WTC11 (cell line): ENCODE results near the gene MALSU1. TPM values are rescaled to one million over a fixed set of nuclear protein-coding genes. Genes with fewer than 3 reads are reported as not detected.

Source experiments
- ATAC-seq: fragments of 200-7000 bp; cut with Tn5 transposase; 2 replicates; pipeline ENCODE4 v1.10.0; 2021; ENCODE audit warnings: mild to moderate bottlenecking, moderate library complexity
- CTCF ChIA-PET: fragments of 300-600 bp; sonication (Branson Sonifier 250); formaldehyde crosslinking; loops from one replicate; lab custom pipeline; 2021; ENCODE audit warnings: antibody characterized with exemption; lab: Charles Lee
- POLR2A ChIA-PET: fragments of 350-600 bp; sonication (Branson Sonifier 250); formaldehyde crosslinking; loops from one replicate; lab custom pipeline; 2021; ENCODE audit warnings: antibody characterized with exemption; lab: Charles Lee
- DNase-seq: peaks from one replicate; pipeline ENCODE4 v3.0.0; 2021; ENCODE audit warnings: low spot score
- H3K27ac Mint-ChIP-seq: 2 replicates; pipeline ENCODE4 v1.8.0; 2021; ENCODE audit warnings: mixed read lengths
- H3K27me3 Mint-ChIP-seq: 2 replicates; pipeline ENCODE4 v1.8.0; 2021; ENCODE audit warnings: low read depth, mild to moderate bottlenecking, moderate library complexity, mixed read lengths
- H3K36me3 Mint-ChIP-seq: 2 replicates; pipeline ENCODE4 v1.8.0; 2021; ENCODE audit warnings: mixed read lengths
- H3K4me1 Mint-ChIP-seq: 2 replicates; pipeline ENCODE4 v1.8.0; 2022; ENCODE audit warnings: mixed read lengths
- H3K4me3 Mint-ChIP-seq: 2 replicates; pipeline ENCODE4 v1.8.0; 2021; ENCODE audit warnings: mild to moderate bottlenecking, moderate library complexity, mixed read lengths
- H3K9me3 Mint-ChIP-seq: 2 replicates; pipeline ENCODE4 v1.8.0; 2021; ENCODE audit warnings: mixed read lengths
- CREB1 ChIP-seq: sonication (generic); formaldehyde crosslinking; IDR thresholded peaks from 2 replicates; pipeline ENCODE4 v1.8.0; 2023; ENCODE audit warnings: mild to moderate bottlenecking, missing genetic modification reagents
- ELF4 ChIP-seq: sonication (generic); formaldehyde crosslinking; IDR thresholded peaks from 2 replicates; pipeline ENCODE4 v1.8.1; 2022; ENCODE audit warnings: low read depth, mild to moderate bottlenecking, moderate library complexity, missing genetic modification reagents
- EMX1 ChIP-seq: fragments of 250-450 bp; sonication (Bioruptor Pico); IDR thresholded peaks from 2 replicates; pipeline ENCODE4 v1.8.0; 2021; ENCODE audit warnings: mild to moderate bottlenecking
- FOXJ3 ChIP-seq: sonication (generic); formaldehyde crosslinking; IDR thresholded peaks from 2 replicates; pipeline ENCODE4 v1.9.0; 2021; ENCODE audit warnings: missing genetic modification reagents, mild to moderate bottlenecking, borderline replicate concordance
- GTF2I ChIP-seq: fragments of 250-450 bp; sonication (Bioruptor Pico); conservative IDR thresholded peaks from 2 replicates; pipeline ENCODE4 v1.4.0; 2021; ENCODE audit warnings: mild to moderate bottlenecking
- MXD4 ChIP-seq: fragments of 250-450 bp; sonication (Bioruptor Pico); IDR thresholded peaks from 2 replicates; pipeline ENCODE4 v1.8.0; 2021; ENCODE audit warnings: mild to moderate bottlenecking, moderate library complexity, borderline replicate concordance
- MYBL2 ChIP-seq: sonication (generic); formaldehyde crosslinking; IDR thresholded peaks from 2 replicates; pipeline ENCODE4 v1.8.1; 2023; ENCODE audit warnings: mild to moderate bottlenecking, moderate library complexity, missing genetic modification reagents
- NFE2L1 ChIP-seq: sonication (generic); formaldehyde crosslinking; IDR thresholded peaks from 2 replicates; pipeline ENCODE4 v1.8.1; 2023; ENCODE audit warnings: missing genetic modification reagents
- RORB ChIP-seq: fragments of 250-450 bp; sonication (Bioruptor Pico); IDR thresholded peaks from 2 replicates; pipeline ENCODE4 v1.9.0; 2021; ENCODE audit warnings: mild to moderate bottlenecking
- SMAD4 ChIP-seq: sonication (generic); formaldehyde crosslinking; IDR thresholded peaks from 2 replicates; pipeline ENCODE4 v1.8.0; 2022; ENCODE audit warnings: mild to moderate bottlenecking, missing genetic modification reagents
- SOX15 ChIP-seq: fragments of 250-450 bp; sonication (Bioruptor Pico); IDR thresholded peaks from 2 replicates; pipeline ENCODE4 v1.9.0; 2021; ENCODE audit warnings: mild to moderate bottlenecking
- SP1 ChIP-seq: sonication (generic); formaldehyde crosslinking; conservative IDR thresholded peaks from 2 replicates; pipeline ENCODE4 v1.8.1; 2022; ENCODE audit warnings: missing genetic modification reagents
- TCF7 ChIP-seq: sonication (generic); formaldehyde crosslinking; IDR thresholded peaks from 2 replicates; pipeline ENCODE4 v1.8.0; 2022; ENCODE audit warnings: mild to moderate bottlenecking, low read depth, missing genetic modification reagents, moderate library complexity
- ZNF121 ChIP-seq: sonication (generic); formaldehyde crosslinking; IDR thresholded peaks from 2 replicates; pipeline ENCODE4 v1.8.0; 2023; ENCODE audit warnings: missing genetic modification reagents
- ZNF263 ChIP-seq: sonication (generic); formaldehyde crosslinking; IDR thresholded peaks from 2 replicates; pipeline ENCODE4 v1.8.1; 2022; ENCODE audit warnings: low read depth, mild to moderate bottlenecking, moderate library complexity, missing genetic modification reagents
- ZNF416 ChIP-seq: fragments of 250-450 bp; sonication (Bioruptor Pico); IDR thresholded peaks from 2 replicates; pipeline ENCODE4 v1.9.0; 2021; ENCODE audit warnings: mild to moderate bottlenecking, inconsistent platforms
- ZNF423 ChIP-seq: fragments of 250-450 bp; sonication (Bioruptor Pico); IDR thresholded peaks from 2 replicates; pipeline ENCODE4 v2.1.2; 2022; ENCODE audit warnings: mild to moderate bottlenecking, moderate library complexity
- total RNA-seq: library from RNA; stranded (reverse); gene quantifications from 3 replicates; pipeline ENCODE4 v1.2.3, GENCODE V29; 2021
- TF ChIP-seq, protein P1 (sequence below): fragments of 250-450 bp; sonication (Bioruptor Pico); IDR thresholded peaks from 2 replicates; pipeline ENCODE4 v1.9.0; 2021; ENCODE audit warnings: mild to moderate bottlenecking, borderline replicate concordance
- TF ChIP-seq, protein P2 (sequence below): fragments of 200-600 bp; IDR thresholded peaks from 2 replicates; pipeline ENCODE4 v1.8.0; 2022; ENCODE audit warnings: antibody characterized with exemption
- TF ChIP-seq, protein P3 (sequence below): sonication (generic); formaldehyde crosslinking; IDR thresholded peaks from 2 replicates; pipeline ENCODE4 v1.8.0; 2023; ENCODE audit warnings: missing genetic modification reagents, mild to moderate bottlenecking, borderline replicate concordance
- TF ChIP-seq, protein P4 (sequence below): sonication (generic); formaldehyde crosslinking; IDR thresholded peaks from 2 replicates; pipeline ENCODE4 v1.8.1; 2022; ENCODE audit warnings: low read depth, mild to moderate bottlenecking, moderate library complexity, missing genetic modification reagents, borderline replicate concordance
- TF ChIP-seq, protein P5 (sequence below): fragments of 250-450 bp; sonication (Bioruptor Pico); IDR thresholded peaks from 2 replicates; pipeline ENCODE4 v1.9.0; 2021; ENCODE audit warnings: moderate library complexity, mild to moderate bottlenecking, inconsistent platforms, borderline replicate concordance
- TF ChIP-seq, protein P6 (sequence below): sonication (generic); formaldehyde crosslinking; conservative IDR thresholded peaks from 2 replicates; pipeline ENCODE4 v1.8.1; 2022; ENCODE audit warnings: mild to moderate bottlenecking, missing genetic modification reagents
- TF ChIP-seq, protein P7 (sequence below): sonication (generic); formaldehyde crosslinking; IDR thresholded peaks from 2 replicates; pipeline ENCODE4 v1.8.1; 2022; ENCODE audit warnings: missing genetic modification reagents, borderline replicate concordance

Gene MALSU1
- total RNA-seq, 1 experiment from 2014 or later: 81.5 TPM

DNA sequence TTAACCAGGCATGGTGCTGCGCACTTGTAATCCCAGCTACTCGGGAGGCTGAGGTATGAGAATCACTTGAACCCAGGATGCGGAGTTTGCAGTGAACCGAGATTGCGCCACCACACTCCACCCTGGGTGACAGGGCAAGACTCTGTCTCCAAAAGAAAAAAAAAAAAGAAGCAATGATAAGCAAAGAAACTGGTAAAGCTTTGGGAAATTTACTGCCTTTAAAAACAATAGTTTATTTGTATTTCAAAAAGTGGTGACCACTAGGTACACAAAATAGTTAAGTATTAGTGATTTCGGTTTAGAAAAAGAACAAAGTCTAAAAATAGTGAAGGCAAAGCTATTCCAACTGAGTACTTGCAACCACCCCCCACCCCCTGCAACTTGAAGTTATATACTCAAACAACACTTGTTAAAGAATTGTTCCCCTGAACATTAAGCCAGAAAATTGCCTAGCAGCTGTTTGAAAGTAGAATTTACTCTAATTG lies 37.7 kb downstream of the MALSU1 start (continued):
- TF ChIP-seq MXD4 (CRISPR knock-in tag): no peak
- no peak for TF ChIP-seq ZNF416
- no peak for TF ChIP-seq ELF4 (CRISPR knock-in tag)
- TF ChIP-seq, protein P1, sequence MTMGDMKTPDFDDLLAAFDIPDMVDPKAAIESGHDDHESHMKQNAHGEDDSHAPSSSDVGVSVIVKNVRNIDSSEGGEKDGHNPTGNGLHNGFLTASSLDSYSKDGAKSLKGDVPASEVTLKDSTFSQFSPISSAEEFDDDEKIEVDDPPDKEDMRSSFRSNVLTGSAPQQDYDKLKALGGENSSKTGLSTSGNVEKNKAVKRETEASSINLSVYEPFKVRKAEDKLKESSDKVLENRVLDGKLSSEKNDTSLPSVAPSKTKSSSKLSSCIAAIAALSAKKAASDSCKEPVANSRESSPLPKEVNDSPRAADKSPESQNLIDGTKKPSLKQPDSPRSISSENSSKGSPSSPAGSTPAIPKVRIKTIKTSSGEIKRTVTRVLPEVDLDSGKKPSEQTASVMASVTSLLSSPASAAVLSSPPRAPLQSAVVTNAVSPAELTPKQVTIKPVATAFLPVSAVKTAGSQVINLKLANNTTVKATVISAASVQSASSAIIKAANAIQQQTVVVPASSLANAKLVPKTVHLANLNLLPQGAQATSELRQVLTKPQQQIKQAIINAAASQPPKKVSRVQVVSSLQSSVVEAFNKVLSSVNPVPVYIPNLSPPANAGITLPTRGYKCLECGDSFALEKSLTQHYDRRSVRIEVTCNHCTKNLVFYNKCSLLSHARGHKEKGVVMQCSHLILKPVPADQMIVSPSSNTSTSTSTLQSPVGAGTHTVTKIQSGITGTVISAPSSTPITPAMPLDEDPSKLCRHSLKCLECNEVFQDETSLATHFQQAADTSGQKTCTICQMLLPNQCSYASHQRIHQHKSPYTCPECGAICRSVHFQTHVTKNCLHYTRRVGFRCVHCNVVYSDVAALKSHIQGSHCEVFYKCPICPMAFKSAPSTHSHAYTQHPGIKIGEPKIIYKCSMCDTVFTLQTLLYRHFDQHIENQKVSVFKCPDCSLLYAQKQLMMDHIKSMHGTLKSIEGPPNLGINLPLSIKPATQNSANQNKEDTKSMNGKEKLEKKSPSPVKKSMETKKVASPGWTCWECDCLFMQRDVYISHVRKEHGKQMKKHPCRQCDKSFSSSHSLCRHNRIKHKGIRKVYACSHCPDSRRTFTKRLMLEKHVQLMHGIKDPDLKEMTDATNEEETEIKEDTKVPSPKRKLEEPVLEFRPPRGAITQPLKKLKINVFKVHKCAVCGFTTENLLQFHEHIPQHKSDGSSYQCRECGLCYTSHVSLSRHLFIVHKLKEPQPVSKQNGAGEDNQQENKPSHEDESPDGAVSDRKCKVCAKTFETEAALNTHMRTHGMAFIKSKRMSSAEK (CRISPR knock-in tag): no peak
- TF ChIP-seq MYBL2 (CRISPR knock-in tag): no peak
- no peak for TF ChIP-seq NFE2L1 (CRISPR knock-in tag)
- TF ChIP-seq SOX15 (CRISPR knock-in tag): no peak
- TF ChIP-seq RORB (CRISPR knock-in tag): no peak
- TF ChIP-seq, protein P2, sequence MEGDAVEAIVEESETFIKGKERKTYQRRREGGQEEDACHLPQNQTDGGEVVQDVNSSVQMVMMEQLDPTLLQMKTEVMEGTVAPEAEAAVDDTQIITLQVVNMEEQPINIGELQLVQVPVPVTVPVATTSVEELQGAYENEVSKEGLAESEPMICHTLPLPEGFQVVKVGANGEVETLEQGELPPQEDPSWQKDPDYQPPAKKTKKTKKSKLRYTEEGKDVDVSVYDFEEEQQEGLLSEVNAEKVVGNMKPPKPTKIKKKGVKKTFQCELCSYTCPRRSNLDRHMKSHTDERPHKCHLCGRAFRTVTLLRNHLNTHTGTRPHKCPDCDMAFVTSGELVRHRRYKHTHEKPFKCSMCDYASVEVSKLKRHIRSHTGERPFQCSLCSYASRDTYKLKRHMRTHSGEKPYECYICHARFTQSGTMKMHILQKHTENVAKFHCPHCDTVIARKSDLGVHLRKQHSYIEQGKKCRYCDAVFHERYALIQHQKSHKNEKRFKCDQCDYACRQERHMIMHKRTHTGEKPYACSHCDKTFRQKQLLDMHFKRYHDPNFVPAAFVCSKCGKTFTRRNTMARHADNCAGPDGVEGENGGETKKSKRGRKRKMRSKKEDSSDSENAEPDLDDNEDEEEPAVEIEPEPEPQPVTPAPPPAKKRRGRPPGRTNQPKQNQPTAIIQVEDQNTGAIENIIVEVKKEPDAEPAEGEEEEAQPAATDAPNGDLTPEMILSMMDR: no peak
- no peak for TF ChIP-seq TCF7

DNA sequence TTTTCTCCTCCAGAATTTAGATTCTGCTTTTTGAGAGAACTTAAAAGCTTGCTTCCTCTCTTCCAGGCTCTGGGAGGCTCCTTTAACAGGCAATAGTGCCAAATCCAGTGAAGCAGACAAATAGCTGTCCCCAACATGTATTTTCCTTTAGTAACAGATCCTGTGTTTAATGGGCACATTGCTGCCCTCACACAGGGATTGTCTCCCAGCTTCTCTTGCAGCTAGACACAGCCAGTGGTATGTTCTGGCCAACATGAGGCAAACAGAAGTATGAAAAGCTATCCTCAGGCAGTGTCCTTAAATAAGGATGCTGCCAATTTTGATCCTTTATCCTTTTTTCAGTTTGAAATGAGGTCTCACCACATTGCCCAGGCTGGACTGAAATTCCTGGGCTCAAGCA lies 38.2 kb downstream of the MALSU1 start:
- H3K9me3 Mint-ChIP-seq: no peaks in the 10 kb centered on the region
- no peak overlapping the region for H3K4me3 Mint-ChIP-seq
- H3K4me1 Mint-ChIP-seq: no peaks in the 10 kb centered on the region
- no peak overlapping the region; the same call in 1 of the 2 replicates for H3K27ac Mint-ChIP-seq
- peaks cover 85% of the 10 kb centered on the region for H3K36me3 Mint-ChIP-seq
- POLR2A ChIA-PET: no interaction called here
- CTCF ChIA-PET: no interaction called here
- H3K27me3 Mint-ChIP-seq: no peaks in the 10 kb centered on the region
- ATAC-seq: no peak
- no peak for DNase-seq
- TF ChIP-seq, protein P3, sequence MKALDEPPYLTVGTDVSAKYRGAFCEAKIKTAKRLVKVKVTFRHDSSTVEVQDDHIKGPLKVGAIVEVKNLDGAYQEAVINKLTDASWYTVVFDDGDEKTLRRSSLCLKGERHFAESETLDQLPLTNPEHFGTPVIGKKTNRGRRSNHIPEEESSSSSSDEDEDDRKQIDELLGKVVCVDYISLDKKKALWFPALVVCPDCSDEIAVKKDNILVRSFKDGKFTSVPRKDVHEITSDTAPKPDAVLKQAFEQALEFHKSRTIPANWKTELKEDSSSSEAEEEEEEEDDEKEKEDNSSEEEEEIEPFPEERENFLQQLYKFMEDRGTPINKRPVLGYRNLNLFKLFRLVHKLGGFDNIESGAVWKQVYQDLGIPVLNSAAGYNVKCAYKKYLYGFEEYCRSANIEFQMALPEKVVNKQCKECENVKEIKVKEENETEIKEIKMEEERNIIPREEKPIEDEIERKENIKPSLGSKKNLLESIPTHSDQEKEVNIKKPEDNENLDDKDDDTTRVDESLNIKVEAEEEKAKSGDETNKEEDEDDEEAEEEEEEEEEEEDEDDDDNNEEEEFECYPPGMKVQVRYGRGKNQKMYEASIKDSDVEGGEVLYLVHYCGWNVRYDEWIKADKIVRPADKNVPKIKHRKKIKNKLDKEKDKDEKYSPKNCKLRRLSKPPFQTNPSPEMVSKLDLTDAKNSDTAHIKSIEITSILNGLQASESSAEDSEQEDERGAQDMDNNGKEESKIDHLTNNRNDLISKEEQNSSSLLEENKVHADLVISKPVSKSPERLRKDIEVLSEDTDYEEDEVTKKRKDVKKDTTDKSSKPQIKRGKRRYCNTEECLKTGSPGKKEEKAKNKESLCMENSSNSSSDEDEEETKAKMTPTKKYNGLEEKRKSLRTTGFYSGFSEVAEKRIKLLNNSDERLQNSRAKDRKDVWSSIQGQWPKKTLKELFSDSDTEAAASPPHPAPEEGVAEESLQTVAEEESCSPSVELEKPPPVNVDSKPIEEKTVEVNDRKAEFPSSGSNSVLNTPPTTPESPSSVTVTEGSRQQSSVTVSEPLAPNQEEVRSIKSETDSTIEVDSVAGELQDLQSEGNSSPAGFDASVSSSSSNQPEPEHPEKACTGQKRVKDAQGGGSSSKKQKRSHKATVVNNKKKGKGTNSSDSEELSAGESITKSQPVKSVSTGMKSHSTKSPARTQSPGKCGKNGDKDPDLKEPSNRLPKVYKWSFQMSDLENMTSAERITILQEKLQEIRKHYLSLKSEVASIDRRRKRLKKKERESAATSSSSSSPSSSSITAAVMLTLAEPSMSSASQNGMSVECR (CRISPR knock-in tag): no peak
- TF ChIP-seq ZNF121 (CRISPR knock-in tag): no peak
- no peak for TF ChIP-seq MXD4 (CRISPR knock-in tag)
- no peak for TF ChIP-seq SP1 (CRISPR knock-in tag)
- TF ChIP-seq, protein P4, sequence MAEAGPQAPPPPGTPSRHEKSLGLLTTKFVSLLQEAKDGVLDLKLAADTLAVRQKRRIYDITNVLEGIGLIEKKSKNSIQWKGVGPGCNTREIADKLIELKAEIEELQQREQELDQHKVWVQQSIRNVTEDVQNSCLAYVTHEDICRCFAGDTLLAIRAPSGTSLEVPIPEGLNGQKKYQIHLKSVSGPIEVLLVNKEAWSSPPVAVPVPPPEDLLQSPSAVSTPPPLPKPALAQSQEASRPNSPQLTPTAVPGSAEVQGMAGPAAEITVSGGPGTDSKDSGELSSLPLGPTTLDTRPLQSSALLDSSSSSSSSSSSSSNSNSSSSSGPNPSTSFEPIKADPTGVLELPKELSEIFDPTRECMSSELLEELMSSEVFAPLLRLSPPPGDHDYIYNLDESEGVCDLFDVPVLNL (CRISPR knock-in tag): no peak
- TF ChIP-seq FOXJ3 (CRISPR knock-in tag): no peak
- TF ChIP-seq EMX1 (CRISPR knock-in tag): no peak
- TF ChIP-seq CREB1 (CRISPR knock-in tag): no peak
- TF ChIP-seq ZNF263: no peak
- TF ChIP-seq, protein P5, sequence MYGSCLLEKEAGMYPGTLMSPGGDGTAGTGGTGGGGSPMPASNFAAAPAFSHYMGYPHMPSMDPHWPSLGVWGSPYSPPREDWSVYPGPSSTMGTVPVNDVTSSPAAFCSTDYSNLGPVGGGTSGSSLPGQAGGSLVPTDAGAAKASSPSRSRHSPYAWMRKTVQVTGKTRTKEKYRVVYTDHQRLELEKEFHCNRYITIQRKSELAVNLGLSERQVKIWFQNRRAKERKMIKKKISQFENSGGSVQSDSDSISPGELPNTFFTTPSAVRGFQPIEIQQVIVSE (CRISPR knock-in tag): no peak
- TF ChIP-seq SMAD4 (CRISPR knock-in tag): no peak
- TF ChIP-seq, protein P6, sequence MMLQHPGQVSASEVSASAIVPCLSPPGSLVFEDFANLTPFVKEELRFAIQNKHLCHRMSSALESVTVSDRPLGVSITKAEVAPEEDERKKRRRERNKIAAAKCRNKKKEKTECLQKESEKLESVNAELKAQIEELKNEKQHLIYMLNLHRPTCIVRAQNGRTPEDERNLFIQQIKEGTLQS: no peak
- no peak for TF ChIP-seq GTF2I
- TF ChIP-seq, protein P7, sequence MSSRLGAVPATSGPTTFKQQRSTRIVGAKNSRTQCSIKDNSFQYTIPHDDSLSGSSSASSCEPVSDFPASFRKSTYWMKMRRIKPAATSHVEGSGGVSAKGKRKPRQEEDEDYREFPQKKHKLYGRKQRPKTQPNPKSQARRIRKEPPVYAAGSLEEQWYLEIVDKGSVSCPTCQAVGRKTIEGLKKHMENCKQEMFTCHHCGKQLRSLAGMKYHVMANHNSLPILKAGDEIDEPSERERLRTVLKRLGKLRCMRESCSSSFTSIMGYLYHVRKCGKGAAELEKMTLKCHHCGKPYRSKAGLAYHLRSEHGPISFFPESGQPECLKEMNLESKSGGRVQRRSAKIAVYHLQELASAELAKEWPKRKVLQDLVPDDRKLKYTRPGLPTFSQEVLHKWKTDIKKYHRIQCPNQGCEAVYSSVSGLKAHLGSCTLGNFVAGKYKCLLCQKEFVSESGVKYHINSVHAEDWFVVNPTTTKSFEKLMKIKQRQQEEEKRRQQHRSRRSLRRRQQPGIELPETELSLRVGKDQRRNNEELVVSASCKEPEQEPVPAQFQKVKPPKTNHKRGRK (CRISPR knock-in tag): no peak
- TF ChIP-seq ZNF423 (CRISPR knock-in tag): no peak
